Activated CD4-positive, alpha-beta T cell treated with anti-CD3 and anti-CD28 coated beads for 1 hour (primary cell): ENCODE measurements around the gene CYP26C1.
"Not testable (repeated sequence)": the region's sequence is repeated elsewhere in the genome, so short reads cannot be mapped to it uniquely, and the experiment has no call there.

Experiments
- DNase-seq: peaks from one replicate; pipeline ENCODE4 v3.0.0-alpha.2; 2020

CYP26C1 gene

DNA sequence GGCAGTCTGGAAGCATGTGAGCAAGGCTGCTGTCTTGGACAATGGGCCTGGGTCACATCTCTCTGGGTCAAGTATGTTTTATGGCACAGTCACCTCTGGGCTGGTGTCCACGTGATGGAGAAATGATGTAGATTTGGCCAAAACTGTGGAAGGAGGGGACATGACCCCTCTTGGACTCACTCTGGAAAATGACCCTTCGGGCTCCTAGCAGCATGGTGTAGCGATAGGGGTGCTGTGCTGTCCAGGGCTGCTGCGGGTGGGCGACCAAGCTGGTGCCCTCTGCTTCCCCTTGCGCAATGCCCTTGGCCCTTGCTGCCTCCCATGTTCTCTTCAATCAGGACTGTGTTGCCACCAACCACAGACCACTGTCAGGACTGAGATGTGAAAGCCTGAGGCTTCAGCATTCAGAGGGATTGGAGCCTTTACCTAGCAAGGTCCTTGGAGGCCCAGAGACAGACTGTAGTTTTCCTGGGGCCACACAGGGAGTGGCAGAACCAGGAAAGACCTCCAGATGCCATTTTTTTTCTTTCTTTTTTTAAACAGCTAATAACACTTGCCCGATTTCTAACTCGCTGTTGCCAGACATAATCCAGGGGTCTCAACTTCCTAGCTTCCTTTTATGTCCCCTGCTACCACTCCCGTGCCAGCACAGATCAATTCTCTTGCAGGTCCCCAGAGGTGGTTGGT is 19.2 kb downstream of the CYP26C1 start:
- no peak for DNase-seq

DNA sequence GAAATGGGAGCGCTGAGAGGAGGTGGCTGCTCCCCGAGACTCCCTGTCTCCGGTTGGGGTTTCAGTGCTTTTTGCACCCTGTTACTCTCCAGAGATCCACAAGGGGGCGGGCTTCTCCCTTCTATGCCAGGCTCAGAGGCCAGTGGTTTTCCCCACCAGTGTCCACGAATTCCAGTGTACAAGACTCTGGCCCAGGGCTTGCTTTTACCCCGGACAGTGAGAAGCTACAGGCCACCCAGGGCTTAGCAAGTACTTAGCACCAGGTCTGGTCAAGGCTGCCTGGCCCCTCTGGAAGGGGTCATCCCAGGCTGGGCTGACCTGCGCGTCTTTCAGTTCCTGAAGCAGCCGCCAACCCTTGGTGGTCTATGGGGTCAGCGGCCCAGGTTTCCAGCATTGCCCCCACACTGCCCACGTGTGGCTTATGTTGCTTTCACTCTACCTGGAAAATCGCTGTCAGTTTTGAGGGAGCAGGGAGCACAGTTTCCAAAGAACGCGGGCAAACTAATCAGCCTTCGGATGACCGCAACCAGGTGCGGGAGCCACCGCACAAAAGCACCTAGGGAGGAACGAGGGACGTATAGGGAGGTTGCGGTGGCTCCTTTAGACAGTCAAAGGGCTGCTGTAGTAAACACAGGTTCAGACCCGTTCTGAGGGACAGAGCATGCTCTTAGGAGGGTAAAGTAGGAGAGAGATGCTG is 19.9 kb downstream of the CYP26C1 start:
- DNase-seq = peak; percentile 29

DNA sequence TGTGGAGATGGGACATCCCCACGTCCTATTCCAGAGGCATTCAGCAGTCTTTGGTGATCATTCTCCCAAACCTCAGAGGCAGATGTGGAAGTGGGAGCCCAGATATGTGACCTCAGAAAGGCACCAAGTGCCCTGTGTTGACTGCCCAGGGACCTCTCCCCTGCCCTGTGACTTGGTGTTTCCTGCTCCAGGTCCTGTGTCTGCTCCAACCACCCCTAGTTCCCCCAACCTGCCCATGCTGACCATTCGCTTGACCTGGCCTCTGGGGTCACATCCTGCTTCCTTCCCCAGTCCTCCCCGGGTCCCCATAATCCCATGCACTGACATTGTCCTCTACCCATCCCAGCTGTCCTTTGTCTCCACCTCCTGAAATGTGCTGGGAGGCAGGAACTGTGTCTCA is 20.7 kb downstream of the CYP26C1 start:
- DNase-seq = no peak

DNA sequence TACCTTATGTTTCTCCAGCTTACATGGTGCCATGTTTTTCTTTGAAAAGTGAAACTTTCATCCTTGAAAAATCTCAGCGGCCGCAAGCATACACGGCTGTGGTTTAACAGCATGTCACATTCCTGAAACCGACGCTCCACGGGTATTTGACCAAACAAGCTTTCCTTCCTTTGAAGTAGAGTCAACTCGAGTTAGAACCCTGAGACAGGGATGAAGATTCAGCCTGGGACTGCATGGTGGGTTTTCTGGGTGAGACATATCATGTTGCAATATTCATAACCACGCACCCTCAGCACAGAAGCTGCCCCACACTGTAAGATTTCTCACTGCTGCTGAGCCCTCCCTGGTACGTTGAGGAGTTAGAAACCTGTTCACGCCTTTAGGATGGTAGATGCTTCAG is 21.2 kb downstream of the CYP26C1 start:
- DNase-seq = no peak

DNA sequence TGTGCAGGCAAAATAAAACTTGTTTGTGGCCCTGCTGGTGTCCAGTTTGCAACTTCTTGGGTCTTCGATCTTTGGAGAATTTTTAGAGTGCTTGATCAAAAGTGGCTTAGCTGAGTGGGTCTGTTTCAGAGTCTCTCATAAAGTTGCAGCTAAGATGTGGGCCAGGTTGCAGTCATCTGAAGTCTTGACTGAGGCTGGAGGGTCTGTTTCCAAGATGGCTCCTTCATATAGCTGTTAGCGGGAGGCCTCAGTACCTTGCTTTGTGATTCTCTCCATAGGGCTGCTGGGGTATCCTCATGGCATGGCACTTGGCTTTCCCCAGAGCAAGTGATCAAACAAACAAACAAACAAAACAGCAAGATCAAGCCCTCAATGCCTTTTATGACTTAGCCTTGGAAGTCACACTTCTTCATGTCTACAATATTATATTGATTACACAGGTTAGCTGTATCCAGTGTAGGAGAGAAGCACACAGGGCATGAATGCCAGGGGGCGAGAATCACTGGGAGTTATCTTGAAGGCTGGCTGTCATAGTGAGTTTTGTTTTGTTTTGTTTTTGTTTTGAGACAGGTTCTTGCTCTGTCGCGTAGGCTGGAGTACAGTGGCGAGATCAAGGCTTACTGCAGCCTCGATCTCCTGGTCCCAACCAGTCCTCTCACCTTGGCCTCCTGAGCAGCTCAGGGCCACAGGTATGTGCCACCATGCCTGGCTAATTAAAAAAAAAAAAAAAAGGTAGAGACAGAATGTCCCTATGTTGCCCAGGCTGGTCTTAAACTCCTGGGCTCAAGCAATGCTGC is 23.3 kb downstream of the CYP26C1 start:
- DNase-seq = no peak

DNA sequence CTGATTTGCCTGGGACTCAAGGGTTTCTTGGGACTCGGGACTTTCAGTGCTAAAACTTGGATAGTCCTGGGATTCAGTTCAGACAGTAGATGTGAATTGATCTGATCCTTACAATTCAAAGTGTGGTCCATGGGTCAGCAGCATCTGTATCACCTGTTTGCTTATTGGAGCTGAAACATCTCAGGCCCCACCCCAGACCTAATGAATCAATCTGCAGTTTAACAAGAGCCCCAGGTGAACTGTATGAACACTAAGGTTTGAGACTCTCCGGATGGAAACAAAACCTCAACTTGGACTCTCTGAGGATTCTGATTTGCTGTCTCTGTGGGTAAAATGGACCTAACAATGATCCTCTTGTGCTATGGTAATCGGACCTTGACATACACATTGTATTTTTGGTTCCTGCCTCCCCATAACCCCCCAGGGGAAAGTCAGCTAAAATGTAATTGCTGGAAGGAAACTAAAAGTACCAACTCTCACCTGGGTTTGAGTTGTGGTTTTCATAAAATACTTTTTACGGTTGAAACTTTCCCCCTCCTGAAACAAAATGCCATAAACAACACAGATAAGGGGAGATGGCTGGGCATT is 24.8 kb downstream of the CYP26C1 start:
- no peak for DNase-seq

DNA sequence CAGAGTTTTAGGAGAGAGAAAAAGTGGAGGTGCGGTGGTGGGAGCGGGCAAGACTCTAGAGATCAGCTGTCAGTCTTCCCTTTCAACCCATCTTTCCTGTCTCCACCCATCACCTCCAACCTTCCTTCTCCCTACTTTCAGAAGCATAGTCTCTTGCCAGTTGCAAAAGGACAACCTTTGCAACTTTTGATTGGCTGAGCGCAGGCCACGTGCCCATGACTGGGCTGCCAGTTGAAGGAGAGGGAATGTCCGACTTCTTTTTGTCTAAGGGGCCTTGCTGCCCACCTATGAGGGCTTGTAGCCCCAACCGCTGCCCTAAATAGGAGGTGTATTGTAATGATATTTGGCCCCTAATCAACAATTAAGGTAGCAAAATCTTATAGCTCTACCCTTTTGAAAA is 25.7 kb downstream of the CYP26C1 start:
- DNase-seq = no peak

DNA sequence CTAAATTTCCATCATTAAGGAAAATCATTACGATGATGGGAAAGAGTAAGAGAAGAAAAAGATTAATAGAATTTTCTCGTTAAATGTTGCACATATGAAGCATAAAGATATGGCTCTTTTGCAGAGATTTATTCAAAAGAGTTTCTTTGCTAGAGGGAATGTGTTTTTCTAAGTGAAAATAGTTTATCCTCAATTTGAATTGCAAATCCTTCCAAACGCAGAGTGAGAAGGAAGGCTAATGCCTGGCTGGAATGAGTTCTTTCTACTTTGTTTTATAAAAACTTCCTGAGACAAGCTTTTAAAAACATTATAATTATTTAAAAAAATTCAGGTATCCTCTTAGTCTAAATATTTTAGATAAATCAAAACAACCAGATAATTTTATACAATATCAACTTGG is 27.2 kb downstream of the CYP26C1 start:
- no peak for DNase-seq

DNA sequence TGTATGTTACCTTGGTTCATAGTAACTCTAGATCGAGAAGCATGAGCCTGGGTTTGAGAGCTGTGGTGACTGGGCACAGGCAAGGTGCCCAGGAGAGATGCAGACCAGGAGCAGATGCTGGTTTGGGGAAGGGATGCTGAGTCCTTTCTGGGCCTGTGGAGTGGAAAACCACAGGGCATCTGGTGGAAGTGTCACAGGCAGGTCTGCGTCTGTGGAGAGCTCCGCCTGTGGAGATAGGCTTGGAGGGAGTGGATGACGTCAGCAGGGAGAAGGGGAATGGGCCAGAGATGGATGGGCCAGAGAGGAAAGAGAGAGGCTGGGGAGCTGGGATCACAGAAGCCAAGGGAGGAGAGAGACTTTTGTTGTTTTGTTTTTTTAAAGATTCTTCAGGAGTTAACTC is 27.9 kb downstream of the CYP26C1 start:
- DNase-seq = no peak

DNA sequence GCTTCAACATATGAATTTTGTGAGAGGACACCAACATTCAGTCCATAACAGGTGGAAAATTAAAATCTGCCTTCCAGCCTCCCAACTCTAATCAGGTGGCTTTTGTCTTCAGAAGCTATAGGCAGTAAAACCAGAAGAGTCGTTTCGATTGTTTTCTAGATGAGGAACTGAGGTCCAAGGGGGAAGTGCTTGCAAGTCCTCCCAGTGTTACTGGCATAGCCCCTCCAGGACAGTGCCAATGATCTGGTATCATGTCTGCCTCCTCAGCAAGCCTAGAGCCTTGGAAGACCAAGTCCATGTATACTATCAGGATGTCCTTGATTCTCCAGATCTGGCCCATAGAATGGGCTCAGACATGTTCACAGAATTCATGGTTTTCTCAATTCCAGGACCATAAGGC is 30.0 kb downstream of the CYP26C1 start:
- no peak for DNase-seq

DNA sequence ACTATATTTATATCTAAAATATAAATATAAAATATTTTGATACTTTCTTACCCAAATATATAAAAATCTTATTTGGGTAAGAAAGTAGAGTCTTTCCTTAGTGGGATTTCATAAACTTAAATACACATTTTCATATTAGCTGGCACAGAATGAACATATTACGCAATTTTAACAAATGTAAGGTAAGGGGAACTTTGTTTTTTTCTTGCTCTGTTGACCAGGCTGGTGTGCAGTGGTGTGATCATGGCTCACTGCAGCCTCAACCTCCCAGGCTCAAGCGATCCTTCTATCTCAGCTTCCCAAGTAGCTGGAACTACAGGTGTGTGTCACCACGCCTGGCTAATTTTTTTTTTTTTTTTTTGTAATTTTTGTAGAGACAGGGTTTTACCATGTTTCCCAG is 31.4 kb downstream of the CYP26C1 start:
- DNase-seq = no peak

DNA sequence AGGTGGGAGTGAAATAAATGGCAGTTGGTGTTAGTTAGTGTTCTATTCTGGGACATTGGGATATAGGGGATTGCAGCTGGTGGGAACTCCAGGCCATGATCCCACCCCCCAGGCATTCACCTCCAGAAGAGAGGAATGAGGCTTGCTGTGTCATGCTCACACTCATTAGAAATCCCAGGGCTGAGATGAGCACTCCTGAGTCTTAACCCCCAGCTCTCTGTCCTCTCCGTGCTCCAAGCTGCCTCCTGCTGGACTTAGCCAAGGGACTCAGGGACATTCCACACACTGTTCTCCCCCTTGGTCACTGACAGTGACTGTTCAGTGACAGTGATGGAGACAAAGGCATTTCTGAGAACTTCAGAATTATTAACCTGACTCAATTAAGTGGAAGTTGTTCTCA is 34.6 kb downstream of the CYP26C1 start:
- no peak for DNase-seq

DNA sequence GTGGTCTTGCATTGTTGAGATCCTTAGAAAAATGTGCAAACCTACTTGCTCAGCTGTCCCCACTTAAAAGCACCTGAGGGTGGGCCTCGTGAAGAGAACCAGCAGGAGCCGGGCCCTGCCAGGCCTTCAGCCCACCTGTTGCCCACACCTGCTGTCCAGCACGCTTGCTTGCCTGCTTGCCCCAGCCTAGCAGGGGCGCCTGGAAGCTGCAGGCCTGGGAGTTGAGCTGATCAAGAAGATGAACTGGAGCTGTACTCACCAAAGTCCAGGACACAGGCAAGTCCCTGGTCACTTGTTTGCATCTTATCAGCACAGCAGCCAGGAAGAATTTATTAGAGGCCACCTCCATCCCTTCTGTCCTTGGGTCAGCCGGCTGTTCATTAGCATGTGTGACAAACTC is 36.3 kb downstream of the CYP26C1 start:
- no peak for DNase-seq

DNA sequence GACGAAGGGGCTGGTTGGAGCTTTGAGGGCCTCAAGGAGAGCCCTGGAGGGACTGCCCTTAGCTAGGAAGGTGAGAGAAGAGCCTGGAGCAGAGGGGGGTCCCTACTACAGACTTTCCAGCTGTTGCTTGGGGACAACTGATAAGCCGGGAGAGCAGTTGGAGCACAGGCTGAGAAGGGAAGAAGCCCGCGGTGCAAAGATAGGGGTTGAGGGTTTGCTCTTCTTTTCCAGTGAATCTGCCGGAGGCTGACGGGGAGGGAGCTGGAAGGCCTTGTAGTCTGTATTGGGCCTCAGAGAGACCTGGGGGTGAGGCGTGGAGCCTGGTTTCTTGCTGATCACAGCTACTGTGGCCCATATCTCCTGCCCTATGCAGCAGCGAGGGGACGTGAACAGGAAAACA is 36.8 kb downstream of the CYP26C1 start:
- DNase-seq = no peak

DNA sequence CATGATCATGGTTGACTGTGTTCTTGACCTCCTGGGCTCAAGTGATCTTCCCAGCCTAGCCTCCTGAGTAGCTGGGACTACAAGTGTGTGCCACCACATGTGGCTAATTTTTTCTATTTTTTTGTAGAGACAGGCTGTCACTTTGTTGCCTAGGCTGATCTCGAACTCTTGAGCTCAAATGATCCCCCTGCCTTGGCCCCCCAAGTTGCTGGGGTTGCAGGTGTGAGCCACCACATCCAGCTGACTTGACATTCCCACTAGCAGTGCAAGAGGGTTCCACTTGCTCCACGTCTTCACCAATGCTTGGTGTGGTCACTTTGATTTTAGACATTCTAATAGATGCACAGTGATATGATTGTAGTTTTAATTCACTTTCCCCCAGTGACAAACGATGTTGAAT is 38.2 kb downstream of the CYP26C1 start:
- DNase-seq = no peak

DNA sequence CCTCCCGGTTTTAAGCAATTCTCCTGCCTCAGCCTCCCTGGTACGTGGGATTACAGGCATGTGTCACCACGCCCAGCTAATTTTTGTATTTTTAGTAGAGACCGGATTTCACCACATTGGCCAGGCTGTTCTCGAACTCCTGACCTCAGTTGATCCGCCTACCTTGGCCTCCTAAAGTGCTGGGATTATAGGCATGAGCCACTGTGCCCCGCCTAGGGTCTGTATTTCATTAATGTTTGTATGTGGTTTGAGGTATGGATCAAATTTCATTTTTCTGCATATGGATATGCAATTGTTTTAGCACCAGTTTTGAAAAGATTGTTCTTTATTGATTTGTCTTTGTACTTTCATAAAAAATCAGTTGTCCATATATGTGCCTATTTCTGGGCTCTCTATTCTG is 39.1 kb downstream of the CYP26C1 start:
- DNase-seq = no peak

DNA sequence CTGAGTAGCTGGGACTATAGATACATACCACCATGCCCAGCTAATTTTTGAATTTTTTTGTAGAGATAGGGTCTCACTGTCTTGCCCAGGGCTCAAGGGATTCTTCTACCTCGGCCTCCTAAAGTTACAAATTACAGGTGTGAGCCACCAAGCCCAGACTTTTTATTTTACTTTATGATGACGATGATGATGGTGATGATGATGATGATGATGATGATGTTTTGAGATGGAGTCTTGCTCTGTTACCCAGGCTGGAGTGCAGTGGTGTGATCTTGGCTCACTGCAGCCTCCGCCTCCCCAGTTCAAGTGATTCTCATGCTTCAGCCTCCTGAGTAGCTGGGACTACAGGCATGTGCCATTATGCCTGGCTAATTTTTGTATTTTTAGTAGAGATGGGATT is 40.5 kb downstream of the CYP26C1 start:
- DNase-seq = not testable (repeated sequence)

DNA sequence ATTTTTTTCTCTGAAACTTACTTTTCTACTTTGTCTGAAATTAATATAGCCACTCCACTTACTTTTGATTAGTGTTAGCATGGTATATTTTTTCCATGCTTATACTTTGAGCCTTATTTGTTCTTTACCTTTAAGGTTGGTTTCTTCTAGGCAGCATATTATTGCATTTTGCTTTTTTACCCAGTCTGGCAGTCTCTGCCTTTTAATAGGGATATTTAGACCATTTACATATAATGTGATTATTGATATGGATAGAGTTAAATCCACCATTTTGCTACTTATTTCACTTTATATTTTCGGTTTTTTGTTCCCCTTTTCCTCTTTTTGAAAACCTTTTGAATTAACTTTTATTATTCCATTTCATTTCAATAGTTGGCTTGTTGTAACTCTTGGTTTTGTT is 43.4 kb downstream of the CYP26C1 start:
- DNase-seq = no peak

DNA sequence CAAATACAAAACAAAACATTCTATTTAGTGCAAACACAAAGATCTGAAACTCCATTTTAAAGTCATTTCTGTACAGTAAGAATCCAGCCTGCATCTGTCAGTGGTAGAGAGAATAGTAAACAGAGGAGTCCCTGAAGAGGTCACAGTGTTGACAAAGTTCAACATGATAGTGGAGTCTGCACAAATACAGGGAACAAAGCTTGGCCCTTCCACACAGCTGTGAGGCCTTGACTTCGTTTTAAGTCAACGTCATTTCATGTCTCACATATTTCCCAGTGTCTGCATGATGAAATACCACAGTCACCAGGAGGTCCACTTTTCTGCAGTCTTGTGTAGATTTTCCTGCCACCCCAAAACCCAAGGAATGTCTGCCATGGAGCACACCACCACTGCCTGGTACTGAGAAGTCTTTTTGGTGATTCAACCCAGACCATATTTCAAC is 46.1 kb downstream of the CYP26C1 start:
- DNase-seq = no peak

DNA sequence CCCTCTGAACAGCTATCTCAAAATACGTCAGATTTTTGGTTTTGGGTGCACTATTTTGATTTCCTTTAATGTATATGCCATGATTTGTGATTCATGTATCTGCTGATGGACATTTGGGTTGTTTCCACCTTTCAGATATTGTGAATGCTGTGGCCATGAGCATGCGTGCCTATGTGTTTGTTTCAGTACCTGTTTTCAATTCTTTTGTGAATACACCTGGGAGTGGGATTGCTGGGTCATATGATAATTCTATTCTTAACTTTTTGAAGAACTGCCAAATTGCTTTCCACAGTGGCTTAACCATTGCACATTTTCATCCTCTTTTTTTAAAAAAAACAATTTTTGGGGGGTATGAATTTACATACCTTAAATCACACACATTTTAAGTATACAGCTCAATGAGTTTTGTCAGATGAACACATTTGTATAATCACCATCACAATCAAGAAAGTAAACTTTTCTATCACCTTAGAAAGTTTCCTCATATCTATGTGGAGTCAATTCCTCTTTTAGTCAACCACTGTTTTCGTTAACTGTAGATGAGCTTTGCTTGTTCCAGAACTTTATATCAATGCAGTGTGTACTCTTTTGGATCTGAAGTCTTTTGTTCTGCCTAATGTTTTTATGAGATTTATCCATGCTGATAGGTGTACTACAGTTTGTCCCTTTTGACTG is 50.0 kb downstream of the CYP26C1 start:
- no peak for DNase-seq

DNA sequence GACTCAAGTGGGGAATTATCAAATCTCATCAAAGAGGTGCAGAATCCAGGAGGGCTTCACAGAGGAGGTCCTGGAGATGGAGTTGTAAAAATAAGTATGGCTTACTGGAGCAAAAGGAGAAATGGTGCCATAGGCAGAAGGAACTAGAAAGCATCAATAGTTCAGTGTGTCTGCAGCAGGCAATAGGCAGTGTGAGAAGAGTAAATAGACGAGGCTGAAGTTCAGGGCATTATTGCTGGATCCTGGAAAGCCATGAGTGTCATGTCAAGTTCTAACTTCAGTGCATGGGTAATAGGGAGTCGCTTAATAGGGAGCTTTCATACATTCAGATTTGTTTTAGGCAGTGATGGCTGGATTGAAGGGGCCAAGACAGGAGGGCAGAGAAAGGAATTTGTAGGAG is 52.4 kb downstream of the CYP26C1 start:
- no peak for DNase-seq

DNA sequence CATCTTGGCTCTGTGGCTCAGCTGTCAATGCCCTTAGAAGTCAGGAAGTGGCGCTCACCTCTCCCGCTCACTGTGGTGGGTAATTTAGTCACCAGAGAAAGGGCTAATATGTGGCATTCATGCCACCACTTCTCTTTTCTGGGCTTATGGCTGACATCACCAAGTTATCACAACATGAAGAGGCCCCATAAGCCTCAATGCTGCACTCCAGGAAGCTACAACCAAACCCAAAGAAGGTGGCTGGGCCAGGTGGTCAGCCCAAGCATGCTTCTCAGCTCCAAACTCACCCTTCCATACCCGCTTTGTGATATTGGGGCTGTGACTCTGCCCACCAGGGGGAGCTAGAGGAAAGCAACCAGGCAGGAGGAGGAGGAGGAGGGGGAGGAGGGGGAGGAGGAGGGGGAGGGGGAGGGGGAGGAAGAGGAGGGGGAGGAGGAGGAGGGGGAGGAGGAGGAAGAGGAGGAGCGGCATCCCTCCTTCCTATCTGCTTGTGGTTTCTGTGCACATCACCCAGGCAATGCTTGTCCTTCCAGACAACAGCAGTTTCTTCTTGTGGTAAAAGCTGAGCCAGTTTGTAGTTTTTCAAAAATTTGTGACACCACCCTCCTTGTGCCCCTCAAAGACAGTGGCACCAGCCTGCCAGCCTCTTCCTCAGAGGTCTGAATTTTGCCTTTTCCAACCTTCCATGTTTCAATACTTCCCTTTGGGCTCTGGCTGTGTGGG is 55.2 kb downstream of the CYP26C1 start:
- DNase-seq = peak; percentile 44
